Gastroesophageal sphincter (tissue), 4 donors: ENCODE results near the gene NOS3. TPM values are rescaled to one million over a fixed set of nuclear protein-coding genes. Genes with fewer than 3 reads are reported as not detected.

Source experiments
- ATAC-seq: fragments of 150-250 bp; one replicate; pipeline ENCODE4 v1.9.1; 2016; ENCODE audit warnings: mild to moderate bottlenecking, moderate library complexity
- H3K27ac ChIP-seq, 4 donors: fragments of 200-600 bp; sonication (generic) in 3 of 4; 1 replicate in 3 of 4; 2 replicates in 1 of 4; pipeline ENCODE4 v1.5.1; 2016 to 2019
- H3K27me3 ChIP-seq: fragments of 200-600 bp; sonication (generic); one replicate; pipeline ENCODE4 v1.5.1; 2019
- H3K36me3 ChIP-seq, 2 donors: fragments of 200-600 bp; sonication (generic); one replicate each; pipeline ENCODE4 v1.5.1; 2019; ENCODE audit warnings: control low read depth in 1 of 2
- H3K4me1 ChIP-seq, 3 donors: fragments of 200-600 bp; sonication (generic); 1 replicate in 2 of 3; 2 replicates in 1 of 3; pipeline ENCODE4 v1.5.1; 2016 to 2019; ENCODE audit warnings: control low read depth in 2 of 3
- H3K4me3 ChIP-seq, 2 donors: fragments of 200-600 bp; sonication (generic); one replicate each; pipeline ENCODE4 v1.5.1; 2019; ENCODE audit warnings: mild to moderate bottlenecking in 1 of 2, moderate library complexity in 1 of 2
- H3K9me3 ChIP-seq, 3 donors: fragments of 200-600 bp; sonication (generic); one replicate each; pipeline ENCODE4 v1.5.1; 2017 to 2019; ENCODE audit warnings: control low read depth in 2 of 3
- EP300 ChIP-seq: sonication (generic); formaldehyde crosslinking; IDR thresholded peaks from one replicate; pipeline ENCODE4 v1.6.1; 2017; ENCODE audit warnings: antibody characterized with exemption, mild to moderate bottlenecking
- POLR2A ChIP-seq, 2 donors: fragments of 450-650 bp; IDR thresholded peaks; one replicate each; pipeline ENCODE4 v1.6.1; 2017; ENCODE audit warnings: antibody characterized with exemption in 2 of 2, mild to moderate bottlenecking in 2 of 2, moderate library complexity in 1 of 2
- POLR2AphosphoS5 ChIP-seq: sonication (generic); formaldehyde crosslinking; IDR thresholded peaks from one replicate; pipeline ENCODE4 v1.6.1; 2017; ENCODE audit warnings: antibody characterized with exemption
- WGBS, 2 donors: methylation state at CpG; one replicate each; pipeline ENCODE4 v1.1.5; 2018; ENCODE audit warnings: low coverage in 1 of 2; 5-methylcytosine and 5-hydroxymethylcytosine counted together
- total RNA-seq, 4 donors: library from RNA; depleted of rRNA; stranded (reverse); fragments of >200 nt; gene quantifications; one replicate each; pipeline ENCODE4 v1.1.0, GENCODE V29; 2016
- TF ChIP-seq, protein P1 (sequence below), 4 experiments: fragments of 200-600 bp in 2 of 4; fragments of 450-650 bp in 2 of 4; sonication (generic) in 1 of 4; IDR thresholded peaks; one replicate each; pipeline ENCODE4 v1.5.1; 2017 to 2019; ENCODE audit warnings: antibody characterized with exemption in 4 of 4, mild to moderate bottlenecking in 2 of 4, moderate library complexity in 2 of 4

The NOS3 gene
- total RNA-seq, 4 donors from 2014 or later, result 6.8 to 29.4 (median 13.5) TPM

DNA sequence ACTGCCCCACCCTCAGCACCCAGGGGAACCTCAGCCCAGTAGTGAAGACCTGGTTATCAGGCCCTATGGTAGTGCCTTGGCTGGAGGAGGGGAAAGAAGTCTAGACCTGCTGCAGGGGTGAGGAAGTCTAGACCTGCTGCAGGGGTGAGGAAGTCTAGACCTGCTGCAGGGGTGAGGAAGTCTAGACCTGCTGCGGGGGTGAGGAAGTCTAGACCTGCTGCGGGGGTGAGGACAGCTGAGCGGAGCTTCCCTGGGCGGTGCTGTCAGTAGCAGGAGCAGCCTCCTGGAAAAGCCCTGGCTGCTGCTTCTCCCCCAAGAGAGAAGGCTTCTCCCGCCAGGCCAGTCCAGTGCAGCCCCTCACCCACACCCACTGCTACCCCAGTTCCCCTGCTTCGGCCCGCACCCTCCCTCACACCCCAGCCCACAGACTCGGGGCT is 6.3 kb downstream of the NOS3 start:
- peaks cover 19% of the 10 kb centered on the region for H3K27me3 ChIP-seq
- H3K27ac ChIP-seq, result no peak overlapping the region
- no peak for ATAC-seq
- H3K4me3 ChIP-seq, result no peak overlapping the region
- peaks cover 0 to 13% (median 0%) of the 10 kb centered on the region in 3 donors for H3K4me1 ChIP-seq
- no peaks in the 10 kb centered on the region for H3K9me3 ChIP-seq
- peaks cover 0 to 11% of the 10 kb centered on the region in 2 donors for H3K36me3 ChIP-seq
- WGBS, 2 donors, result 79% methylated on average over 4 of the region's 8 CpGs; no CpG with 5 or more reads in 1 of the 2 donors
- TF ChIP-seq EP300 (no peak), POLR2A (IDR thresholded peaks at IDR 0.05) (no peak), POLR2AphosphoS5 (no peak)
- TF ChIP-seq, protein P1, sequence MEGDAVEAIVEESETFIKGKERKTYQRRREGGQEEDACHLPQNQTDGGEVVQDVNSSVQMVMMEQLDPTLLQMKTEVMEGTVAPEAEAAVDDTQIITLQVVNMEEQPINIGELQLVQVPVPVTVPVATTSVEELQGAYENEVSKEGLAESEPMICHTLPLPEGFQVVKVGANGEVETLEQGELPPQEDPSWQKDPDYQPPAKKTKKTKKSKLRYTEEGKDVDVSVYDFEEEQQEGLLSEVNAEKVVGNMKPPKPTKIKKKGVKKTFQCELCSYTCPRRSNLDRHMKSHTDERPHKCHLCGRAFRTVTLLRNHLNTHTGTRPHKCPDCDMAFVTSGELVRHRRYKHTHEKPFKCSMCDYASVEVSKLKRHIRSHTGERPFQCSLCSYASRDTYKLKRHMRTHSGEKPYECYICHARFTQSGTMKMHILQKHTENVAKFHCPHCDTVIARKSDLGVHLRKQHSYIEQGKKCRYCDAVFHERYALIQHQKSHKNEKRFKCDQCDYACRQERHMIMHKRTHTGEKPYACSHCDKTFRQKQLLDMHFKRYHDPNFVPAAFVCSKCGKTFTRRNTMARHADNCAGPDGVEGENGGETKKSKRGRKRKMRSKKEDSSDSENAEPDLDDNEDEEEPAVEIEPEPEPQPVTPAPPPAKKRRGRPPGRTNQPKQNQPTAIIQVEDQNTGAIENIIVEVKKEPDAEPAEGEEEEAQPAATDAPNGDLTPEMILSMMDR (IDR thresholded peaks at IDR 0.05), result no peak

DNA sequence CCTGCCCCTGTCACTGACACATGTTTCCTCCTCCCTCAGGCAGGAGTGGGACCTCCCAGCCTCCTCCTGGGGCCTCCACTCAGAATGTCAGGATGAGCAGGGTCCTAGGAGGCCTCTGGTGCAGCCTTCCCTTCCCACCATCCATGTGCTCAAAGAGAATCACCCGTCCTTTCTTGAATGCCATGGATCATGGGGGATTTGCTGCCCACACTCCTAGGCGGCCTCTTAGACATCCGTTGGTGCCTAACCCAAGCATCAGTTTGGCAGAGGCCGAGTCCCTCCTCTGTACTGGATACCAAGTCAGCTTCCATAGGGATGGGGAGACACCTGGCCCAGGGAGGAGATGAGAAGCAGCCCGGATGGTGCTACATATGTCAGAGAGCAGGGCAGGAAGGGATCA is 7.0 kb downstream of the NOS3 start:
- no peak overlapping the region for H3K4me3 ChIP-seq
- no peak for ATAC-seq
- peaks cover 0 to 11% of the 10 kb centered on the region in 2 donors for H3K36me3 ChIP-seq
- WGBS, 2 donors, result 67% methylated on average over 1 of the region's 5 CpGs; no CpG with 5 or more reads in 1 of the 2 donors
- H3K27ac ChIP-seq, result no peak overlapping the region
- peaks cover 19% of the 10 kb centered on the region for H3K27me3 ChIP-seq
- H3K9me3 ChIP-seq, result no peaks in the 10 kb centered on the region
- TF ChIP-seq EP300 (no peak), POLR2AphosphoS5 (no peak), POLR2A (IDR thresholded peaks at IDR 0.05) (no peak)
- TF ChIP-seq, protein P1 (IDR thresholded peaks at IDR 0.05), result no peak
- H3K4me1 ChIP-seq, result peaks cover 0 to 13% (median 0%) of the 10 kb centered on the region in 3 donors

DNA sequence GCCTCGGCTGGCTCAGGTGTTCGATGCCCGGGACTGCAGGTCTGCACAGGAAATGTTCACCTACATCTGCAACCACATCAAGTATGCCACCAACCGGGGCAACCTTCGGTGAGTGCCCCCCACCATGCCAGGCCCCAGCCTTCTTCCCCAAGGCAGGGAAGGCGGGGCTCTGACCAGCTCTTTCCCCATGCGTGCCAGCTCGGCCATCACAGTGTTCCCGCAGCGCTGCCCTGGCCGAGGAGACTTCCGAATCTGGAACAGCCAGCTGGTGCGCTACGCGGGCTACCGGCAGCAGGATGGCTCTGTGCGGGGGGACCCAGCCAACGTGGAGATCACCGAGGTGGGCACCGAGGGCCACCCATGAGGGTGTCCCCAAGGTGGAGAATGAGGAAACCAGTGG is 7.5 kb downstream of the NOS3 start:
- Histone ChIP-seq H3K27me3 (peaks cover 19% of the 10 kb centered on the region), H3K4me1 (peaks cover 0 to 13% (median 0%) of the 10 kb centered on the region in 3 donors), H3K36me3 (peaks cover 0 to 11% of the 10 kb centered on the region in 2 donors), H3K27ac (no peak overlapping the region), H3K9me3 (no peaks in the 10 kb centered on the region), H3K4me3 (no peak overlapping the region)
- ATAC-seq, result no peak
- WGBS, 2 donors, result 93% methylated on average over 5 of the region's 20 CpGs; no CpG with 5 or more reads in 1 of the 2 donors
- no peak for TF ChIP-seq POLR2AphosphoS5
- TF ChIP-seq POLR2A (IDR thresholded peaks at IDR 0.05), result no peak
- TF ChIP-seq EP300, result no peak
- TF ChIP-seq, protein P1 (IDR thresholded peaks at IDR 0.05), result no peak

DNA sequence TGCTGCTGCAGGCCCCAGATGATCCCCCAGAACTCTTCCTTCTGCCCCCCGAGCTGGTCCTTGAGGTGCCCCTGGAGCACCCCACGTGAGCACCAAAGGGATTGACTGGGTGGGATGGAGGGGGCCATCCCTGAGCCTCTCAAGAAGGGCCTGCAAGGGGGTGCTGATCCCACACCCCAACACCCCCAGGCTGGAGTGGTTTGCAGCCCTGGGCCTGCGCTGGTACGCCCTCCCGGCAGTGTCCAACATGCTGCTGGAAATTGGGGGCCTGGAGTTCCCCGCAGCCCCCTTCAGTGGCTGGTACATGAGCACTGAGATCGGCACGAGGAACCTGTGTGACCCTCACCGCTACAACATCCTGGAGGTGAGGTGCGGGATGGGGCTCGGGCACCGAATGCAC is 8.2 kb downstream of the NOS3 start:
- H3K27ac ChIP-seq, result no peak overlapping the region
- H3K4me3 ChIP-seq, result no peak overlapping the region
- H3K4me1 ChIP-seq, result peaks cover 0 to 13% (median 0%) of the 10 kb centered on the region in 3 donors
- peaks cover 19% of the 10 kb centered on the region for H3K27me3 ChIP-seq
- TF ChIP-seq EP300 (no peak), POLR2A (IDR thresholded peaks at IDR 0.05) (no peak), POLR2AphosphoS5 (no peak)
- TF ChIP-seq, protein P1 (IDR thresholded peaks at IDR 0.05), result no peak
- 100% methylated on average over 6 of the region's 12 CpGs; no CpG with 5 or more reads in 1 of the 2 donors for WGBS, 2 donors
- no peaks in the 10 kb centered on the region for H3K9me3 ChIP-seq
- no peak for ATAC-seq
- peaks cover 0 to 11% of the 10 kb centered on the region in 2 donors for H3K36me3 ChIP-seq

DNA sequence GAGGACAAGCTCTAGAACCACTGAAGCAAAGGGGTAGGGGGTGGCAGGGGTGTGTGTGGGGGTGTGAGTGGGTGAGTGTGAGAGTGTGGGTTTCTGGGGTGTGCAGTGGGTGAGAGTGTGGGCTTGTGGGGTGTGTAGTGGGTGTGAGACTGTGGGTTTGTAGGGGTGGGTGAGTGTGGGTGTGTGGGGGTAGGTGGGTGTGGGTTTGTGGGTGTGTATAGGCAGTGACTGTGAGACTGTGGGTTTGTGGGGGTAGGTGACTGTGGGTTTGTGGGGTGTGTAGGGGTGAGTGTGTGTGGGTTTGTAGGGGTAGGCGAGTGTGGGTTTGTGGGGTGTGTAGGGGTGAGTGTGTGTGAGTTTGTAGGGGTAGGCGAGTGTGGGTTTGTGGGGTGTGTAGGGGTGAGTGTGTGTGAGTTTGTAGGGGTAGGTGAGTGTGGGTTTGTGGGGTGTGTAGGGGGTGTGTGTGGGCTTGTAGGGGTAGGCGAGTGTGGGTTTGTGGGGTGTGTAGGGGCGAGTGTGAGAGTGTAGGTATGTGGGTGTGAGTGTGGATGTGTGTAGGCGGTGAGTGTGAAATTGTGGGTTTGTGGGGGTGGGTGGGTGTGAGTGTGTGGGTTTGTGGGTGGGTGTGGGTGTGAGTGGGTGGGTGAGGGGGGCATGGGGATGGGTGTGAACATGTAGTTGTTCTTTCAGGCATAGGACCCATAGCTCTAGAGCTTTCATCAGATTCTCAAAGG is 8.8 kb downstream of the NOS3 start:
- Histone ChIP-seq H3K4me3 (no peak overlapping the region), H3K27ac (no peak overlapping the region), H3K4me1 (peaks cover 0 to 13% (median 0%) of the 10 kb centered on the region in 3 donors), H3K27me3 (peaks cover 19% of the 10 kb centered on the region), H3K9me3 (no peaks in the 10 kb centered on the region), H3K36me3 (peaks cover 0 to 11% of the 10 kb centered on the region in 2 donors)
- no peak for TF ChIP-seq POLR2AphosphoS5
- TF ChIP-seq, protein P1 (IDR thresholded peaks at IDR 0.05), result no peak
- TF ChIP-seq POLR2A (IDR thresholded peaks at IDR 0.05), result no peak
- TF ChIP-seq EP300, result no peak
- 80 to 100% methylated on average over 3 to 4 of the region's 5 CpGs for WGBS, 2 donors
- ATAC-seq, result no peak
